ENCODE data around the gene XRCC4. TPM values are rescaled to one million over a fixed set of nuclear protein-coding genes. Genes with fewer than 3 reads are reported as not detected.

Gene XRCC4
- total RNA-seq, 3 donors from 2014 or later = 6.4 to 8.3 (median 8.1) TPM

GRCh38 chr5:83077662-83078261, 415 bp downstream of the XRCC4 start:
- Histone ChIP-seq H3K4me3 (peak overlapping the region; percentile 73), H3K9me3 (no peaks in the 10 kb centered on the region), H3K36me3 (ENCODE audit: low read depth) (no peaks in the 10 kb centered on the region), H3K4me1 (ENCODE audit: low read depth) (no peaks in the 10 kb centered on the region)
- DNase-seq (no peak), ATAC-seq (peak; percentile 4)
- no peak for TF ChIP-seq CTCF (IDR thresholded peaks at IDR 0.05)
- intact Hi-C loops (cut with DNase I, micrococcal nuclease) = no loop called here

- Histone ChIP-seq H3K4me3 (no peak overlapping the region), H3K9me3 (no peaks in the 10 kb centered on the region), H3K4me1 (ENCODE audit: low read depth) (no peaks in the 10 kb centered on the region), H3K36me3 (ENCODE audit: low read depth) (no peaks in the 10 kb centered on the region)
- no peak for ATAC-seq
- TF ChIP-seq CTCF (IDR thresholded peaks at IDR 0.05) = no peak
- intact Hi-C loops (cut with DNase I, micrococcal nuclease) = no loop called here
- no peak for DNase-seq
These were observed 5.4 kb downstream of the XRCC4 start for GRCh38 chr5:83082750-83083149.

GRCh38 chr5:83084336-83084735, 7.0 kb downstream of the XRCC4 start:
- DNase-seq (no peak), ATAC-seq (no peak)
- intact Hi-C loops (cut with DNase I, micrococcal nuclease) = no loop called here
- Histone ChIP-seq H3K36me3 (ENCODE audit: low read depth) (no peaks in the 10 kb centered on the region), H3K9me3 (no peaks in the 10 kb centered on the region), H3K4me3 (no peak overlapping the region), H3K4me1 (ENCODE audit: low read depth) (no peaks in the 10 kb centered on the region)
- no peak for TF ChIP-seq CTCF (IDR thresholded peaks at IDR 0.05)

GRCh38 chr5:83085106-83085505, 7.8 kb downstream of the XRCC4 start:
- Histone ChIP-seq H3K36me3 (ENCODE audit: low read depth) (no peaks in the 10 kb centered on the region), H3K4me1 (ENCODE audit: low read depth) (no peaks in the 10 kb centered on the region), H3K9me3 (no peaks in the 10 kb centered on the region), H3K4me3 (no peak overlapping the region)
- no peak for DNase-seq
- ATAC-seq = peak; percentile 67
- intact Hi-C loops (cut with DNase I, micrococcal nuclease) = no loop called here
- no peak for TF ChIP-seq CTCF (IDR thresholded peaks at IDR 0.05)

GRCh38 chr5:83090169-83090568, 12.8 kb downstream of the XRCC4 start:
- Histone ChIP-seq H3K36me3 (ENCODE audit: low read depth) (no peaks in the 10 kb centered on the region), H3K4me3 (no peak overlapping the region), H3K4me1 (ENCODE audit: low read depth) (no peaks in the 10 kb centered on the region), H3K9me3 (peaks cover 11% of the 10 kb centered on the region)
- DNase-seq (no peak), ATAC-seq (no peak)
- no peak for TF ChIP-seq CTCF (IDR thresholded peaks at IDR 0.05)
- intact Hi-C loops (cut with DNase I, micrococcal nuclease) = no loop called here

- H3K36me3 ChIP-seq (ENCODE audit: low read depth) = no peaks in the 10 kb centered on the region
- no peak overlapping the region for H3K4me3 ChIP-seq
- intact Hi-C loops (cut with DNase I, micrococcal nuclease) = no loop called here
- DNase-seq (no peak), ATAC-seq (no peak)
- H3K9me3 ChIP-seq = peaks cover 11% of the 10 kb centered on the region
- no peak for TF ChIP-seq CTCF (IDR thresholded peaks at IDR 0.05)
- H3K4me1 ChIP-seq (ENCODE audit: low read depth) = no peaks in the 10 kb centered on the region
These were observed 15.3 kb downstream of the XRCC4 start for GRCh38 chr5:83092619-83093018.

Measured in mucosa of descending colon (tissue), 3 donors.